Endothelial cell of coronary artery (primary cell): Measurements from ENCODE around the gene TARDBP. TPM values are rescaled to one million over a fixed set of nuclear protein-coding genes. Genes with fewer than 3 reads are reported as not detected.

Experiments used
- total RNA-seq: library from RNA; depleted of rRNA; stranded (reverse); fragments of >200 nt; gene quantifications from 2 replicates; pipeline ENCODE4 v1.2.3, GENCODE V29; 2014

The TARDBP gene
- 90.7 and 101 TPM in 2 replicates for total RNA-seq

GRCh38 chr1:11012260-11013159, at the start of gene TARDBP:
Gene TARDBP (plus strand): TSS chr1:11012654. CDS start chr1:11013728, 1,074 bp downstream.

GRCh38 chr1:11046625-11047365, 34.3 kb downstream of the TARDBP start, which contains the start of gene MASP2:
Gene MASP2 (minus strand): TSS chr1:11047239. CDS start chr1:11047207, 32 bp downstream.

GRCh38 chr1:11059968-11060830, 47.7 kb downstream of the TARDBP start, which contains the start of gene SRM:
Gene SRM (minus strand): TSS chr1:11060018. CDS start chr1:11059943, 75 bp downstream.

Other genes with a start within 250 kb of the TARDBP start
- 0.72 and 1.5 TPM in 2 replicates for gene CASZ1, start 216.0 kb upstream of the TARDBP start, total RNA-seq
- 0.09 TPM in 1 of 2 replicates, not detected in the other for gene MASP2, start 34.6 kb downstream of the TARDBP start, total RNA-seq
- 16.2 and 18.7 TPM in 2 replicates for gene SRM, start 47.4 kb downstream of the TARDBP start, total RNA-seq
- gene EXOSC10, start 87.2 kb downstream of the TARDBP start, total RNA-seq: 48.7 and 49.9 TPM in 2 replicates
- not detected in 2 replicates for gene ANGPTL7, start 176.7 kb downstream of the TARDBP start, total RNA-seq
- 47.0 and 53.6 TPM in 2 replicates for gene MTOR, start 249.9 kb downstream of the TARDBP start, total RNA-seq